ENCODE data around the gene PRSS53.

DNA sequence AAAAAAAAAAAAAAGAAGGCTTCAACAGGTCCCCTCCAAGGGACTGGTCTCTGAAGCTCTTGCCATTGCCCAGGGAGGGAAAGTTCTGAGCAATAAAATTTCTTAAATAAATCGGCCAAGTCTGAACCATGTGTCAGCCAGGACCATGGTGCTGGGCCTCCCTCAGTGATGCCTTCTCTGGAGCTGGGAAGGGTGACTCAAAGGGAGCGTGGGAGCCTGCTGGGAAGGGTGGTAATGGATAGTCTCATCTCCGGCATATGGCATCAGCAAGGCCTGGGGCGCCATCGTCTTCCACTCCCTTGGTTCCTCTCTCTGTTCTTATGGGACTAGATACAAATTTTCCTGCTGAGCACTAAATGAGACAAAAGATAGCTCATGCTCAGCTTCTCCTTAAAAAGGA lies 3.6 kb upstream of the PRSS53 start:
- TF ChIP-seq RAD21 (IDR thresholded peaks at IDR 0.05; ENCODE audit: insufficient read depth, low read depth, low read length) (no peak), EP300 (IDR thresholded peaks at IDR 0.05; ENCODE audit: borderline replicate concordance in 1 of 2, control insufficient read depth in 1 of 2, low read depth in 2 of 2, low read length in 2 of 2) (no peak), ZSCAN29 (IDR thresholded peaks at IDR 0.05) (no peak), BCL11A (IDR thresholded peaks at IDR 0.05; ENCODE audit: low read depth, low read length) (no peak), NFYB (IDR thresholded peaks at IDR 0.05; ENCODE audit: insufficient read depth, low read depth, low read length) (no peak)
- TF ChIP-seq, protein P1, sequence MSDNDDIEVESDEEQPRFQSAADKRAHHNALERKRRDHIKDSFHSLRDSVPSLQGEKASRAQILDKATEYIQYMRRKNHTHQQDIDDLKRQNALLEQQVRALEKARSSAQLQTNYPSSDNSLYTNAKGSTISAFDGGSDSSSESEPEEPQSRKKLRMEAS (IDR thresholded peaks at IDR 0.05; ENCODE audit: low read depth, low read length), result no peak
- TF ChIP-seq, protein P2, sequence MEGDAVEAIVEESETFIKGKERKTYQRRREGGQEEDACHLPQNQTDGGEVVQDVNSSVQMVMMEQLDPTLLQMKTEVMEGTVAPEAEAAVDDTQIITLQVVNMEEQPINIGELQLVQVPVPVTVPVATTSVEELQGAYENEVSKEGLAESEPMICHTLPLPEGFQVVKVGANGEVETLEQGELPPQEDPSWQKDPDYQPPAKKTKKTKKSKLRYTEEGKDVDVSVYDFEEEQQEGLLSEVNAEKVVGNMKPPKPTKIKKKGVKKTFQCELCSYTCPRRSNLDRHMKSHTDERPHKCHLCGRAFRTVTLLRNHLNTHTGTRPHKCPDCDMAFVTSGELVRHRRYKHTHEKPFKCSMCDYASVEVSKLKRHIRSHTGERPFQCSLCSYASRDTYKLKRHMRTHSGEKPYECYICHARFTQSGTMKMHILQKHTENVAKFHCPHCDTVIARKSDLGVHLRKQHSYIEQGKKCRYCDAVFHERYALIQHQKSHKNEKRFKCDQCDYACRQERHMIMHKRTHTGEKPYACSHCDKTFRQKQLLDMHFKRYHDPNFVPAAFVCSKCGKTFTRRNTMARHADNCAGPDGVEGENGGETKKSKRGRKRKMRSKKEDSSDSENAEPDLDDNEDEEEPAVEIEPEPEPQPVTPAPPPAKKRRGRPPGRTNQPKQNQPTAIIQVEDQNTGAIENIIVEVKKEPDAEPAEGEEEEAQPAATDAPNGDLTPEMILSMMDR (IDR thresholded peaks at IDR 0.05 in 2 of 3, conservative IDR thresholded peaks at IDR 0.05 in 1 of 3; ENCODE audit: control insufficient read depth in 2 of 3, extremely low read depth in 1 of 3, insufficient read depth in 1 of 3, low read depth in 3 of 3, low read length in 3 of 3), result no peak

All from GM12878 (cell line).